Activated B cell treated with CpG ODN at 0.5 μM for 24 hours (primary cell): Measurements from ENCODE around the gene CLDN19. TPM values are rescaled to one million over a fixed set of nuclear protein-coding genes. Genes with fewer than 3 reads are reported as not detected.

Experiments
- ATAC-seq: fragments of 200-7000 bp; cut with Tn5 transposase; one replicate; pipeline ENCODE4 v1.10.0; 2021; ENCODE audit warnings: low read depth, mild to moderate bottlenecking, moderate library complexity
- CTCF ChIA-PET: fragments of 350-600 bp; sonication (Branson Sonifier 250); formaldehyde crosslinking; loops from one replicate; lab custom pipeline; 2021; ENCODE audit warnings: antibody characterized with exemption; lab: Charles Lee
- POLR2A ChIA-PET: fragments of 350-600 bp; sonication (Branson Sonifier 250); formaldehyde crosslinking; loops from one replicate; lab custom pipeline; 2021; ENCODE audit warnings: antibody characterized with exemption; lab: Charles Lee
- DNase-seq: peaks from one replicate; pipeline ENCODE4 v3.0.0; 2022
- H3K27ac Mint-ChIP-seq: one replicate; pipeline ENCODE4 v1.8.0; 2020; ENCODE audit warnings: mixed read lengths
- H3K27me3 Mint-ChIP-seq: one replicate; pipeline ENCODE4 v1.8.0; 2021; ENCODE audit warnings: mixed read lengths
- H3K36me3 Mint-ChIP-seq: one replicate; pipeline ENCODE4 v1.8.0; 2021; ENCODE audit warnings: low read depth, mixed read lengths
- H3K4me1 Mint-ChIP-seq: one replicate; pipeline ENCODE4 v1.8.0; 2021; ENCODE audit warnings: mixed read lengths
- H3K4me3 Mint-ChIP-seq: one replicate; pipeline ENCODE4 v1.8.0; 2020; ENCODE audit warnings: mild to moderate bottlenecking, mixed read lengths
- H3K9me3 Mint-ChIP-seq: one replicate; pipeline ENCODE4 v1.8.0; 2020; ENCODE audit warnings: mixed read lengths
- intact Hi-C: fragments of 100-400 bp; cut with micrococcal nuclease; formaldehyde crosslinking; loops from one replicate; pipeline ENCODE4 v1.15.1; 2024
- total RNA-seq: library from RNA; stranded (reverse); gene quantifications from 2 replicates; pipeline ENCODE4 v1.2.3, GENCODE V29; 2022
- TF ChIP-seq, protein P1 (sequence below): fragments of 200-600 bp; IDR thresholded peaks from one replicate; pipeline ENCODE4 v1.8.0; 2022; ENCODE audit warnings: antibody characterized with exemption, mild to moderate bottlenecking

CLDN19 gene
- total RNA-seq, 1 donor from 2014 or later = not detected

- H3K36me3 Mint-ChIP-seq = peaks cover 24% of the 10 kb centered on the region
- no peak for DNase-seq
- ChIA-PET POLR2A (no interaction called here), CTCF (no interaction called here)
- H3K4me3 Mint-ChIP-seq = no peak overlapping the region
- H3K27ac Mint-ChIP-seq = no peak overlapping the region
- H3K27me3 Mint-ChIP-seq = no peaks in the 10 kb centered on the region
- H3K9me3 Mint-ChIP-seq = no peaks in the 10 kb centered on the region
- intact Hi-C loops = no loop called here
- no peak for ATAC-seq
- H3K4me1 Mint-ChIP-seq = peaks cover 18% of the 10 kb centered on the region
- TF ChIP-seq, protein P1, sequence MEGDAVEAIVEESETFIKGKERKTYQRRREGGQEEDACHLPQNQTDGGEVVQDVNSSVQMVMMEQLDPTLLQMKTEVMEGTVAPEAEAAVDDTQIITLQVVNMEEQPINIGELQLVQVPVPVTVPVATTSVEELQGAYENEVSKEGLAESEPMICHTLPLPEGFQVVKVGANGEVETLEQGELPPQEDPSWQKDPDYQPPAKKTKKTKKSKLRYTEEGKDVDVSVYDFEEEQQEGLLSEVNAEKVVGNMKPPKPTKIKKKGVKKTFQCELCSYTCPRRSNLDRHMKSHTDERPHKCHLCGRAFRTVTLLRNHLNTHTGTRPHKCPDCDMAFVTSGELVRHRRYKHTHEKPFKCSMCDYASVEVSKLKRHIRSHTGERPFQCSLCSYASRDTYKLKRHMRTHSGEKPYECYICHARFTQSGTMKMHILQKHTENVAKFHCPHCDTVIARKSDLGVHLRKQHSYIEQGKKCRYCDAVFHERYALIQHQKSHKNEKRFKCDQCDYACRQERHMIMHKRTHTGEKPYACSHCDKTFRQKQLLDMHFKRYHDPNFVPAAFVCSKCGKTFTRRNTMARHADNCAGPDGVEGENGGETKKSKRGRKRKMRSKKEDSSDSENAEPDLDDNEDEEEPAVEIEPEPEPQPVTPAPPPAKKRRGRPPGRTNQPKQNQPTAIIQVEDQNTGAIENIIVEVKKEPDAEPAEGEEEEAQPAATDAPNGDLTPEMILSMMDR = no peak
Measured at GRCh38 chr1:42762269-42762668, 22.2 kb upstream of the CLDN19 start.

DNA sequence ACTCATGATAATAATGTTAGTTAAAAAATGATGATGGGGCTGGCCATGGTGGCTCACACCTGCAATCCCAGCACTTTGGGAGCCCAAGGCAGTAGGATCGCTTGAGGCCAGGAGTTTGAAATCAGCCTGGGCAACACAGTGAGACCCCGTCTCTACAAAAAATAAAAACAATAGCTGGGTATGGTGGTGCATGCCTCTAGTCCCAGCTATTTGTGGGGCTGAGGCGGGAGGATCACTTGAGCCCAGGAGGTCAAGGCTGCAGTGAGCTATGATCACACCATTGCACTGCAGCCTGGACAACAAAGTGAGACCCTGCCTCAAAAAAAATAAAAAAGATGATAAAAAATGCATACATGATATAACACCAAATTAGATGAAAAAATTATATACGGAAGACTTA is 21.5 kb upstream of the CLDN19 start:
- H3K36me3 Mint-ChIP-seq = peaks cover 28% of the 10 kb centered on the region
- DNase-seq (no peak), ATAC-seq (no peak)
- ChIA-PET POLR2A (no interaction called here), CTCF (no interaction called here)
- peaks cover 19% of the 10 kb centered on the region for H3K4me1 Mint-ChIP-seq
- H3K4me3 Mint-ChIP-seq = no peak overlapping the region
- no peaks in the 10 kb centered on the region for H3K27me3 Mint-ChIP-seq
- no peaks in the 10 kb centered on the region for H3K9me3 Mint-ChIP-seq
- intact Hi-C loops = no loop called here
- H3K27ac Mint-ChIP-seq = no peak overlapping the region
- TF ChIP-seq, protein P1 = no peak

DNA sequence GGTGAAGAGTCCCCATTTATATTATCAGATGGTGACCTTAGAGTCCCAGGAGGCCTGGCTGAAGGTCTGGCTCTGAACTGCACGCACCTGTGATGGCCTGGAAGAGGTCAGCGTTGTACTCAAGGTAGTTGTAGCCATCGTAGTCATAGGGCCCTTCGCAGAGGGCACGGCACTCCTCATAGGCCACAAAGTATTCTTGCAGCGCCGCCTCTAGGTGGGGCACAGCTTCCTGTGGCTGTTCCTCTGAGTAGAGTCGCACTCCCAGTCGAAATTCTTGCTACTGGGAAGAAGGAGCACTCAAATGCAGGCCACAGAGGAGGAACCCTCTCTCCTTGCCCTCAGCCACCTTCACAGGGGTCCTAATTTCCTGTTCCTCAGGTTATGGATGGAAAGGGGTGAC is 19.1 kb upstream of the CLDN19 start:
- CTCF ChIA-PET = interaction anchor here (1.2 to 2.1 kb wide), 4 partner anchors 12 to 314 kb away, joined by 3 to 9 read pairs (median 4); no protein-coding TSS in a partner anchor
- Mint-ChIP-seq H3K27ac (peak overlapping the region; percentile 68), H3K9me3 (no peaks in the 10 kb centered on the region), H3K36me3 (peaks cover 51% of the 10 kb centered on the region), H3K4me3 (no peak overlapping the region), H3K27me3 (no peaks in the 10 kb centered on the region), H3K4me1 (peaks cover 19% of the 10 kb centered on the region)
- TF ChIP-seq, protein P1 = no peak
- intact Hi-C loops = no loop called here
- POLR2A ChIA-PET = interaction anchor here (0.6 to 0.7 kb wide), 3 partner anchors 8 to 495 kb away, joined by 3 to 11 read pairs (median 6); partner anchors contain the start of genes C1orf50 and P3H1
- no peak for DNase-seq
- ATAC-seq = no peak

GRCh38 chr1:42758641-42759040 is 18.6 kb upstream of the CLDN19 start:
- peak overlapping the region; percentile 68 for H3K27ac Mint-ChIP-seq
- POLR2A ChIA-PET = interaction anchor here (0.7 kb wide), 1 partner anchor 8 kb away, joined by 3 read pairs; the partner anchor contains the start of genes C1orf50 and P3H1

GRCh38 chr1:42757892-42758275 is 17.8 kb upstream of the CLDN19 start:
- ChIA-PET CTCF (interaction anchor here (1.1 to 2.1 kb wide), 2 partner anchors 11 to 316 kb away, joined by 3 to 9 read pairs; no protein-coding TSS in a partner anchor), POLR2A (no interaction called here)
- H3K36me3 Mint-ChIP-seq = peaks cover 61% of the 10 kb centered on the region
- intact Hi-C loops = no loop called here
- H3K4me3 Mint-ChIP-seq = no peak overlapping the region
- no peak for ATAC-seq
- no peaks in the 10 kb centered on the region for H3K9me3 Mint-ChIP-seq
- no peak for DNase-seq
- no peak overlapping the region for H3K27ac Mint-ChIP-seq
- H3K27me3 Mint-ChIP-seq = no peaks in the 10 kb centered on the region
- TF ChIP-seq, protein P1 = no peak
- H3K4me1 Mint-ChIP-seq = peaks cover 19% of the 10 kb centered on the region

More at GRCh38 chr1:42758641-42759040, 18.6 kb upstream of the CLDN19 start:
- ATAC-seq (peak; percentile 28), DNase-seq (no peak)
- intact Hi-C loops = no loop called here
- CTCF ChIA-PET = interaction anchor here (1.2 to 2.1 kb wide), 4 partner anchors 12 to 315 kb away, joined by 3 to 9 read pairs (median 4); no protein-coding TSS in a partner anchor
- TF ChIP-seq, protein P1 = no peak
- H3K9me3 Mint-ChIP-seq = no peaks in the 10 kb centered on the region
- H3K4me3 Mint-ChIP-seq = no peak overlapping the region
- H3K36me3 Mint-ChIP-seq = peaks cover 55% of the 10 kb centered on the region
- peaks cover 19% of the 10 kb centered on the region for H3K4me1 Mint-ChIP-seq
- no peaks in the 10 kb centered on the region for H3K27me3 Mint-ChIP-seq
